ENCODE results near the gene PRAMEF12.
"Not testable (repeated sequence)": the region's sequence is repeated elsewhere in the genome, so short reads cannot be mapped to it uniquely, and the experiment has no call there.

PRAMEF12 gene

GRCh38 chr1:12770620-12771019 is 2.9 kb upstream of the PRAMEF12 start:
- no peak for DNase-seq (ENCODE audit: low spot score)

GRCh38 chr1:12771186-12771585 is 2.4 kb upstream of the PRAMEF12 start:
- DNase-seq (ENCODE audit: low spot score): no peak

GRCh38 chr1:12772520-12772919 is 1.0 kb upstream of the PRAMEF12 start:
- DNase-seq (ENCODE audit: low spot score): no peak

GRCh38 chr1:12774801-12775345 is 1.3 kb downstream of the PRAMEF12 start:
- no peak for DNase-seq (ENCODE audit: low spot score)

GRCh38 chr1:12775443-12775842 is 1.9 kb downstream of the PRAMEF12 start:
- no peak for DNase-seq (ENCODE audit: low spot score)

- no peak for DNase-seq (ENCODE audit: low spot score)
Observed at GRCh38 chr1:12776801-12777557, 3.4 kb downstream of the PRAMEF12 start.

- no peak for DNase-seq (ENCODE audit: low spot score)
Observed at GRCh38 chr1:12778061-12778460, 4.5 kb downstream of the PRAMEF12 start.

GRCh38 chr1:12778907-12779306 is 5.4 kb downstream of the PRAMEF12 start:
- DNase-seq (ENCODE audit: low spot score): no peak

GRCh38 chr1:12781488-12781887 is 8.0 kb downstream of the PRAMEF12 start:
- DNase-seq (ENCODE audit: low spot score): not testable (repeated sequence)

- not testable (repeated sequence) for DNase-seq (ENCODE audit: low spot score)
Observed at GRCh38 chr1:12783783-12784182, 10.2 kb downstream of the PRAMEF12 start.

- not testable (repeated sequence) for DNase-seq (ENCODE audit: low spot score)
Observed at GRCh38 chr1:12784729-12785128, 11.2 kb downstream of the PRAMEF12 start.

GRCh38 chr1:12791097-12791496 is 17.6 kb downstream of the PRAMEF12 start, which contains the start of gene PRAMEF1:
TSS of gene PRAMEF1 (plus strand) at chr1:12791397. CDS start at chr1:12793228, 1,831 bp downstream.
- DNase-seq (ENCODE audit: low spot score): not testable (repeated sequence)

- DNase-seq (ENCODE audit: low spot score): no peak
Observed at GRCh38 chr1:12798911-12799310, 25.4 kb downstream of the PRAMEF12 start.

GRCh38 chr1:12799730-12800129 is 26.2 kb downstream of the PRAMEF12 start:
- DNase-seq (ENCODE audit: low spot score): no peak

GRCh38 chr1:12809933-12810332 is 36.4 kb downstream of the PRAMEF12 start:
- no peak for DNase-seq (ENCODE audit: low spot score)

GRCh38 chr1:12810691-12811408 is 37.3 kb downstream of the PRAMEF12 start:
- no peak for DNase-seq (ENCODE audit: low spot score)

- no peak for DNase-seq (ENCODE audit: low spot score)
Observed at GRCh38 chr1:12811409-12811784, 37.9 kb downstream of the PRAMEF12 start.

- not testable (repeated sequence) for DNase-seq (ENCODE audit: low spot score)
Observed at GRCh38 chr1:12819061-12819460, 45.5 kb downstream of the PRAMEF12 start.
